OCI-LY3 (cell line): ENCODE data around the gene ADSS1.

Experiments
- EZH2phosphoT487 ChIP-seq: fragments of 200-600 bp; shearing (Covaris generic); IDR thresholded peaks from 2 replicates; pipeline ENCODE4 v1.6.1; 2018; ENCODE audit warnings: antibody characterized with exemption, mixed run types, low read depth
- TF ChIP-seq, protein P1 (sequence below): fragments of 200-600, 300-600 bp; sonication (generic); IDR thresholded peaks from 2 replicates; pipeline ENCODE4 v1.5.1; 2014; ENCODE audit warnings: antibody characterized with exemption, low read length, low read depth

DNA sequence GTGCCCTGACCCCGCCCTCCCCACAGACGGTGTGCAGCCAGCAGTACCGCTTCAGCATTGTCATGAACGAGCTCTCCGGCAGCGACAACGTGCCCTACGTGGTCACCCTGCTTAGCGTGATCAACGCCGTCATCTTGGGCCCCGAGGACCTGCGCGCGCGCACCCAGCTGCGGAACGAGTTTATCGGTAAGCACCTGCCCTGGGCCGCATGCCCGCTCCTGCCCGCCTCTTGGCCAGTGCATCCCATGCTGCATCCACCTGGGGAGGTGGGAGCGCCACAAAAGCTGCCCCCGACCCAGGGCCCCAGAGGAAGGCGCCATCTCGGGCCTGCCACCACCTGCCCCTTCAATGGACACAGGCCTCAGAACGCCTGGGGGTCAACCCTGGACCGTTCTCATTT is 20.8 kb upstream of the ADSS1 start:
- TF ChIP-seq, protein P1, sequence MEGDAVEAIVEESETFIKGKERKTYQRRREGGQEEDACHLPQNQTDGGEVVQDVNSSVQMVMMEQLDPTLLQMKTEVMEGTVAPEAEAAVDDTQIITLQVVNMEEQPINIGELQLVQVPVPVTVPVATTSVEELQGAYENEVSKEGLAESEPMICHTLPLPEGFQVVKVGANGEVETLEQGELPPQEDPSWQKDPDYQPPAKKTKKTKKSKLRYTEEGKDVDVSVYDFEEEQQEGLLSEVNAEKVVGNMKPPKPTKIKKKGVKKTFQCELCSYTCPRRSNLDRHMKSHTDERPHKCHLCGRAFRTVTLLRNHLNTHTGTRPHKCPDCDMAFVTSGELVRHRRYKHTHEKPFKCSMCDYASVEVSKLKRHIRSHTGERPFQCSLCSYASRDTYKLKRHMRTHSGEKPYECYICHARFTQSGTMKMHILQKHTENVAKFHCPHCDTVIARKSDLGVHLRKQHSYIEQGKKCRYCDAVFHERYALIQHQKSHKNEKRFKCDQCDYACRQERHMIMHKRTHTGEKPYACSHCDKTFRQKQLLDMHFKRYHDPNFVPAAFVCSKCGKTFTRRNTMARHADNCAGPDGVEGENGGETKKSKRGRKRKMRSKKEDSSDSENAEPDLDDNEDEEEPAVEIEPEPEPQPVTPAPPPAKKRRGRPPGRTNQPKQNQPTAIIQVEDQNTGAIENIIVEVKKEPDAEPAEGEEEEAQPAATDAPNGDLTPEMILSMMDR: no peak
- no peak for TF ChIP-seq EZH2phosphoT487
